Osteocyte (in vitro differentiated cells): Measurements from ENCODE around the gene AGRN. TPM values are rescaled to one million over a fixed set of nuclear protein-coding genes. Genes with fewer than 3 reads are reported as not detected.

Source experiments
- DNase-seq: peaks from one replicate; pipeline ENCODE4 v3.0.0; 2021; ENCODE audit warnings: mixed read lengths; ENCODE audit not compliant: unreplicated experiment; ENCODE audit errors: extremely low spot score
- H3K27ac Mint-ChIP-seq: one replicate; pipeline ENCODE4 v1.8.0; 2021; ENCODE audit warnings: mild to moderate bottlenecking, mixed read lengths; ENCODE audit not compliant: unreplicated experiment
- H3K27me3 Mint-ChIP-seq: one replicate; pipeline ENCODE4 v1.8.0; 2021; ENCODE audit warnings: mixed read lengths; ENCODE audit not compliant: unreplicated experiment
- H3K36me3 Mint-ChIP-seq: one replicate; pipeline ENCODE4 v1.8.0; 2021; ENCODE audit warnings: mixed read lengths; ENCODE audit not compliant: unreplicated experiment
- H3K4me1 Mint-ChIP-seq: one replicate; pipeline ENCODE4 v1.8.0; 2021; ENCODE audit warnings: mixed read lengths; ENCODE audit not compliant: unreplicated experiment
- H3K4me3 Mint-ChIP-seq: one replicate; pipeline ENCODE4 v1.8.0; 2021; ENCODE audit warnings: mild to moderate bottlenecking, moderate library complexity, mixed read lengths; ENCODE audit not compliant: unreplicated experiment
- H3K9me3 Mint-ChIP-seq: one replicate; pipeline ENCODE4 v1.8.0; 2021; ENCODE audit warnings: mixed read lengths; ENCODE audit not compliant: unreplicated experiment
- total RNA-seq: library from RNA; stranded (reverse); gene quantifications from 2 replicates; pipeline ENCODE4 v1.2.1, GENCODE V29; 2021
- TF ChIP-seq, protein P1 (sequence below): fragments of 200-600 bp; sonication (generic); IDR thresholded peaks from 2 replicates; pipeline ENCODE4 v1.5.0; 2021; ENCODE audit warnings: antibody characterized with exemption, mild to moderate bottlenecking, moderate library complexity

The AGRN gene
- total RNA-seq, 1 donor from 2014 or later = 191 TPM

DNA sequence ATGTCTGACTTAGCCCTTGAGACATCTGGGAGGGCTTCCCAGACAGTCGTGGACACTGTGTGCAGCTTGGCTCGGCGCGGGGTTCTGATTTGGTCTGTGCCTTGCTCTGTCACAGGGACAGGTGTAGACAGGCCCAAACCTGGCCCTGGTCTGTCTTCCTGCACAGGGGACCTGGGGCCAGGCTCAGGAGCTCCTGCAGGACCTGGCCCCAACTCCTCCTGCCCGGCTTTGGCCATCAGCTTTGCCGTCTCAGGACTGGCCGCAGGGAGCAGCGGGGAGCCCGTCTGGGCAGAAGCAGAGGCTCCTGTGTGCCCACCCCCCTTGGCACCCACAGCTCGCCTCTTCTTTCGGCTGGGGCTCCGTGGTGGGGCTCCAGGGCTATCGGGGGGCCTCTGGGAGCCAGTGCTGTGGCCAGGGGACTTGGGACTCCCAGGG is 39.8 kb upstream of the AGRN start:
- Mint-ChIP-seq H3K4me1 (peaks cover 5% of the 10 kb centered on the region), H3K4me3 (no peak overlapping the region), H3K36me3 (no peaks in the 10 kb centered on the region), H3K9me3 (no peaks in the 10 kb centered on the region), H3K27ac (no peak overlapping the region), H3K27me3 (no peaks in the 10 kb centered on the region)
- DNase-seq = no peak
- TF ChIP-seq, protein P1, sequence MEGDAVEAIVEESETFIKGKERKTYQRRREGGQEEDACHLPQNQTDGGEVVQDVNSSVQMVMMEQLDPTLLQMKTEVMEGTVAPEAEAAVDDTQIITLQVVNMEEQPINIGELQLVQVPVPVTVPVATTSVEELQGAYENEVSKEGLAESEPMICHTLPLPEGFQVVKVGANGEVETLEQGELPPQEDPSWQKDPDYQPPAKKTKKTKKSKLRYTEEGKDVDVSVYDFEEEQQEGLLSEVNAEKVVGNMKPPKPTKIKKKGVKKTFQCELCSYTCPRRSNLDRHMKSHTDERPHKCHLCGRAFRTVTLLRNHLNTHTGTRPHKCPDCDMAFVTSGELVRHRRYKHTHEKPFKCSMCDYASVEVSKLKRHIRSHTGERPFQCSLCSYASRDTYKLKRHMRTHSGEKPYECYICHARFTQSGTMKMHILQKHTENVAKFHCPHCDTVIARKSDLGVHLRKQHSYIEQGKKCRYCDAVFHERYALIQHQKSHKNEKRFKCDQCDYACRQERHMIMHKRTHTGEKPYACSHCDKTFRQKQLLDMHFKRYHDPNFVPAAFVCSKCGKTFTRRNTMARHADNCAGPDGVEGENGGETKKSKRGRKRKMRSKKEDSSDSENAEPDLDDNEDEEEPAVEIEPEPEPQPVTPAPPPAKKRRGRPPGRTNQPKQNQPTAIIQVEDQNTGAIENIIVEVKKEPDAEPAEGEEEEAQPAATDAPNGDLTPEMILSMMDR = no peak

DNA sequence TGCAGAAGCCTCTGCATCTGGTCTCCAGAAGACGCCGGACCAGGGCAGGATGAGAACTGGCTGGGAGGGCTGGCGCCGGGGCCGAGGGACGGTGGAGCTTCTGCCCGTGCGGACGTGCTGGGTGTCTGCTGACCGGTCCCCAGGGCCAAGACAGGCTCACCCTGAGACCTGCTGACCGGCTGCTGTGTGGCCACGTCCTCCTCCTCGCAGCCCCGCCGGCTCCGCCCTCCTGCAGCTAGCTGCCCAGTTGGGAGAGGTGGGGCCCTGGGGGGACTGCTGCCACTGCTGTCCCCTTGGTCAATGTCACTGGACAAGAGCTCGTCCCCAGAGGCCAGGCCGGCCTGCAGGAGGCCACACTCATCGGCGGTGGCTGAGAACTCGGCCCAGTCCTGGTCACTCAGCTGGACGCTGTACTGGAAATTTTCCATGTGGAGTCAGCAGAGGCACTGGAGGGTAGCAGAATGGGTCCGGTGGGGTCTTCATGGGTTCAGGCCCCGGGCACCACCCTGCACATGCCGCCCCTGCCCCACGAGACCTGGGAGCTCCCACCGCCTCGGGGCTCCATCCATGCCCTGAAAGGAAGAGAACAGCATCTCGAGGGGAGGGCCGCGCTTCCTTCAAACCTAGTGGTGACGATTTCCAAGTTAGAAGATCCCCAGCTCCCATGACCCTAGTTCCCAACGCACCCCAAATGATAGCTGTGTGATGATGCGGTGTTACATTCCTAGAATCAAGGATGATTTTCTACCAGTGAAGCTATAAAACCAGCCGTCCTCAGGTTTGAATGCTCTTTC is 39.1 kb upstream of the AGRN start:
- Mint-ChIP-seq H3K4me1 (peaks cover 5% of the 10 kb centered on the region), H3K4me3 (no peak overlapping the region), H3K27ac (no peak overlapping the region), H3K27me3 (no peaks in the 10 kb centered on the region), H3K9me3 (no peaks in the 10 kb centered on the region), H3K36me3 (no peaks in the 10 kb centered on the region)
- DNase-seq = no peak
- TF ChIP-seq, protein P1 = no peak

DNA sequence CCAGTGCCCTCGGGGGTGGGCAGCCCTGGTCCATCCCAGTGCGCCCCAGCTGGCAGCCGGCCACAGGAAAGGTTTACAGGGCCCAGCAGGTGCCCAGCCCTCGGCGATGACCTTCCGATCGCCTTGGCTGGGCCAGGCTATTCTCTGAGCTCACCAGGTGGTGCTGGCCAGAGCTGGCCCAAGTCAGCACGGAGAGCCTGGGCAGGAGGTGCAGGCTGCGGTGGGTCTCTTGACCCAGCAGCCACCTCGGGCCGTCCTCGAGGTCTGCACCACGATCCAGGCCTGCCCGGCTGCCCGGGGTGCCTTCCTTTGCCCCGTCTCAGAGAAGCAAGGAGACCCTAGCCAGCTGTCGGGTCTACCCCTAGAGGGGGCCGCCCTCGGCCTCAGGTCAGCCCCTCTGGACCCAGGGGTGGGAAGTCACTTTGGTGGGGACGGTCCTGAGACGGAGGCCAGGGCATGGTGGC is 38.4 kb upstream of the AGRN start:
- no peaks in the 10 kb centered on the region for H3K36me3 Mint-ChIP-seq
- no peak for DNase-seq
- H3K27me3 Mint-ChIP-seq = no peaks in the 10 kb centered on the region
- H3K27ac Mint-ChIP-seq = no peak overlapping the region
- TF ChIP-seq, protein P1 = no peak
- H3K9me3 Mint-ChIP-seq = no peaks in the 10 kb centered on the region
- no peak overlapping the region for H3K4me3 Mint-ChIP-seq
- H3K4me1 Mint-ChIP-seq = peaks cover 5% of the 10 kb centered on the region

DNA sequence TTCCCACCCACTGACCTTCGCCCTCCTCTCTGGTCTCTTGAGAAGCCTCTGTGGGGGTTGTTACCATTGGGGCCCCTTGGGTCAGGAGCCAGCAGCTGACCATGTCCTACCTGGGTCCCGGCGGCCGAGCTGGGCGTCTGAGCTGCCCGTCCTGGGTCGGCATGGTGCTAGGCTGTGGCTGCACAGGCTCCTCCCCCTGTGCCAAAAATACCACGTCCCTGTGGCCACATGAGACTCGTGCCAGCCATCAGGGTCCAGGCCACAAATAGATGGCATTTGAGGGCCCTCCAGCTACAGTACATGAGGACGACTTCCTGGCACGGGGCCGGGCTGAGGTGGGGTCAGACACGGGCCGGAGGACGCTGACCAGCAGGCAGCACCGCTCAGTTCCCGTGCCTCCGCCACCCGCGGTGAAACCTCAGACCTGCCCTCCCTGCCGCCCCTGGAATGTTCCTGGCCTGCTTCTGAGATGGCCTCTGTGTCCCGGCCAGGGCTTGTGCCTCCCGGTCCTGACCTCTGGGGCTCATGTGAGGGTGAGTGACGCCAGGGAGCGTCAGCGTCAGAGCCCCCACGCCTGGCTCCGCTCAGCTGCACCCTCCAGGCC is 37.9 kb upstream of the AGRN start, which contains the start of gene PERM1:
TSS of gene PERM1 (minus strand) at position 139 of the 604 bp plus-strand sequence. CDS start 1,064 bp downstream, outside the sequence.
- TF ChIP-seq, protein P1 = no peak
- H3K27ac Mint-ChIP-seq = no peak within 1 kb of the TSS
- H3K27me3 Mint-ChIP-seq = no peaks in the 10 kb centered on the region
- H3K9me3 Mint-ChIP-seq = no peaks in the 10 kb centered on the region
- no peak within 1 kb of the TSS for H3K4me3 Mint-ChIP-seq
- DNase-seq = no peak
- no peaks in the 10 kb centered on the region for H3K36me3 Mint-ChIP-seq
- peaks cover 5% of the 10 kb centered on the region for H3K4me1 Mint-ChIP-seq

DNA sequence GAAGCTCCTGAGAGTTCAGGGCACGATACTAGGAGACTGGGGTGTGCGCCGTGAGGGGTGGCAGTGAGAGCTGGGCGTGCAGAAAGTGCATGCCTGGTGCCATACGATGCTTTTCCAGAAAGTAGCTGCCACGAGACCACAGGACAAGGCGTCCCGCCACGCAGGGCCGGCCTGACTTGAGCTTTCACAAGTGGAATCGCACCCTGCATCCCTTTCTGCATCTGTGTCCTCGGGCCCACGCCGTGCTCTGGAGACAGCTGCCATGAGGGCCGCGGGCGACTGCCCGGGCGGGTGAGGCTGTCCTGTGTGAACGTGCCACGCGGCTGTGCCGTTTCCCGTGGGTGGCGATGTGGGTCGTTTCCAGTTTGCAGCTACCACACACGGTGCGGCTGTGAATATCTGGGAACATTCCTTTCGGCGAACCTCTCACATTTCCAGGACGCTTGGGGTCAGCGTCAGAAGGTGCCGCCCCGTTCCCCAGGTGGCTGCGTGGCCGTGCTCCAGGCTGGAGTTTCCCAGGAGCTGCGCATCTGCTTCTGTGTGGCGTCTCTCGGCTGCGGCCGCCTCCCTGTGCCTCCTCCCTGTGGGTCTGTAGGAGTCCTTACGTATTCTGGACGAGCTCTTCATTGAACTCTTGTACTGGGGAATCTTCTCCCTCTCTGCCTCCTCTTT is 37.0 kb upstream of the AGRN start:
- Mint-ChIP-seq H3K4me3 (no peak overlapping the region), H3K9me3 (no peaks in the 10 kb centered on the region), H3K27ac (no peak overlapping the region), H3K36me3 (no peaks in the 10 kb centered on the region), H3K4me1 (peaks cover 5% of the 10 kb centered on the region), H3K27me3 (no peaks in the 10 kb centered on the region)
- TF ChIP-seq, protein P1 = no peak
- DNase-seq = no peak
